Heart left ventricle (tissue), 16 donors: ENCODE data around the gene SMARCD3. TPM values are rescaled to one million over a fixed set of nuclear protein-coding genes. Genes with fewer than 3 reads are reported as not detected.

ENCODE experiments used
- ATAC-seq, 4 donors: fragments of 200-7000 bp; cut with Tn5 transposase; one replicate each; pipeline ENCODE4 v1.9.1; 2020 to 2022; ENCODE audit warnings: moderate library complexity in 4 of 4, mild to moderate bottlenecking in 3 of 4, moderate number of reproducible peaks in 1 of 4
- DNase-seq, 5 donors: peaks; one replicate each; pipeline ENCODE4 v3.0.0-alpha.2; 2020
- H3K27ac ChIP-seq, 12 donors: fragments of 200-600 bp; sonication (generic) in 4 of 12; one replicate each; pipeline versions ENCODE4 v1.5.0 to v1.8.0; 2016 to 2022; ENCODE audit warnings: mild to moderate bottlenecking in 2 of 12
- H3K27me3 ChIP-seq, 9 donors: fragments of 200-600 bp; sonication (generic) in 2 of 9; one replicate each; pipeline versions ENCODE4 v1.5.1 to v1.8.0; 2016 to 2022; ENCODE audit warnings: mild to moderate bottlenecking in 3 of 9
- H3K36me3 ChIP-seq, 9 donors: fragments of 200-600 bp; sonication (generic) in 2 of 9; one replicate each; pipeline versions ENCODE4 v1.5.0 to v1.8.0; 2018 to 2022; ENCODE audit warnings: mild to moderate bottlenecking in 2 of 9
- H3K4me1 ChIP-seq, 12 donors: fragments of 200-600 bp; sonication (generic) in 4 of 12; one replicate each; pipeline versions ENCODE4 v1.5.0 to v1.8.0; 2016 to 2022; ENCODE audit warnings: mild to moderate bottlenecking in 3 of 12
- H3K4me3 ChIP-seq, 12 donors: fragments of 200-600 bp; sonication (generic) in 4 of 12; one replicate each; pipeline versions ENCODE4 v1.5.0 to v1.8.0; 2017 to 2022; ENCODE audit warnings: mild to moderate bottlenecking in 9 of 12, moderate library complexity in 4 of 12
- H3K9me3 ChIP-seq, 12 donors: fragments of 200-600 bp; sonication (generic) in 4 of 12; one replicate each; pipeline versions ENCODE4 v1.5.0 to v1.8.0; 2016 to 2022; ENCODE audit warnings: mild to moderate bottlenecking in 1 of 12
- POLR2A ChIP-seq, 2 donors: fragments of 450-650 bp; IDR thresholded peaks; one replicate each; pipeline ENCODE4 v1.6.1; 2017; ENCODE audit warnings: antibody characterized with exemption in 2 of 2, mild to moderate bottlenecking in 2 of 2, moderate library complexity in 2 of 2
- WGBS, 4 donors: extraction: QIAGEN DNeasy Blood & Tissue Kit in 2 of 4; methylation state at CpG; one replicate each; pipeline versions ENCODE4 v1.1.5 to v1.1.7; 2013 to 2018; 5-methylcytosine and 5-hydroxymethylcytosine counted together
- intact Hi-C, 10 donors: fragments of 100-400 bp; cut with DNase I; formaldehyde crosslinking; loops; one replicate each; pipeline versions ENCODE4 v1.11.1 to v1.14.2; 2022
- polyA plus RNA-seq, 2 donors: library from polyadenylated mRNA; stranded (reverse); fragments of 200-250 nt; gene quantifications; one replicate each; pipeline ENCODE4 v1.2.3, GENCODE V29; 2013
- total RNA-seq, 9 donors: library from RNA; depleted of rRNA in 2 of 9; stranded (reverse); fragments of >200 nt in 2 of 9; fragmentation: NEBNext Ultra II Directional in 3 of 9; extraction: Animal tissue kit (Norgen Biotek cat#: 25700) in 3 of 9; gene quantifications; one replicate each; pipeline versions ENCODE4 v1.1.0 to v1.2.4, GENCODE V29; 2016 to 2023
- TF ChIP-seq, protein P1 (sequence below), 12 donors: fragments of 200-600 bp; sonication (generic) in 4 of 12; IDR thresholded peaks; one replicate each; pipeline versions ENCODE4 v1.5.0 to v1.8.0; 2018 to 2022; ENCODE audit warnings: antibody characterized with exemption in 12 of 12, mild to moderate bottlenecking in 5 of 12
- donor health status: ischemic (EF 13 %, LVEDD 7.1; RV severe dilation, severe dysfunction).
- donor health status: healthy with polysubstance abuse.
- donor health status: DM: no; HTN: yes; CAD: no.
- donor health status: DM: no; HTN: no; CAD: no.
- donor health status: ischemic (EF 25% LVEDD 6.9; RV normal size, moderate dysfunction).
- donor health status: ischemic (EF 25% LVEDD 5.7; RV mildly dilated, moderate dysfunction).
- donor health status: healthy.
- donor health status: DM: yes; HTN: yes; CAD: no.
- donor health status: ischemic (EF 35%, LVEDD 5.7; RV mildly dilated, moderate dysfunction).
- donor health status: nonischemic (EF 11% LVEDD 7.7; RV severe dilation, severe dysfunction).
- donor health status: DM: yes; HTN: yes; CAD: no.
- donor health status: PGD.
- donor health status: ischemic (EF 29% LVEDD 5.4; RV normal size, mild dysfunction).
- donor health status: nonischemic (EF 23%, LVEDD 6.1; RV moderate dilation, normal function).

SMARCD3 gene
- total and polyA plus RNA-seq, 11 donors = 59.7 to 108 (median 92.2) TPM

DNA sequence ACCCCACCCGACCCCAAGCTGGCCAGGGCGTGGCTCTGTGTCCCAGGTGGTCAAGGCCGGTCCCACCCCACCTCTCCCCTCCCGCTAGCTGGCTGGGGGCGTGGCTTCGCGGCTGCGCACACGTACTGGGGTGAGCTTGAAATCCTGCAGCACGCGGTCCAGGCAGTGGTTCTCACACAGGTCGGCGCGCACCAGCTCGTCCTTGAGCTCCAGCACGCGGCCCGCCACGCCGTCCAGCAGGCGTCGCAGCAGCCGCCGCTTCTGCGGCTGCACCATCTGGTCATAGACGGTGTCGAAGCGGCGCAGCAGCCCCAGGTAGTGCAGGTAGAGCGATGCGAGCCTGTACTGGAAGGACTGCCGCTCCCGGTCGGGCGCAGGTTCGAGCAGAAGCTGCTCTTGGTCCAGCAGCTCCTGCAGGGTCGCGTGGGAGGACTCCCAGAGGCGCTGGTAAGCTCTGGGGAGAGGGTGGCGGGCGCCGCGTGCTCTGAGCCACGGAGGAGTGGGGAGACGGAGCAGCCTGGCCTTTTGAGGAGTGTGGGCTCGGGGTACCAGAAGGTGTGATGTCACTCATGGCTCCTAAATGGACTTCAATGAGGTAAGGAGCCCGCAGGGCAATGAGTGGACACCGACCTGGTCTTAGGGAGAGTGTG lies 44.0 kb downstream of the SMARCD3 start:
- DNase-seq (no peak), ATAC-seq (no peak)
- H3K27me3 ChIP-seq = peaks cover 0 to 25% (median 5%) of the 10 kb centered on the region in 9 donors
- intact Hi-C loops = no loop called here
- no peak for TF ChIP-seq POLR2A (IDR thresholded peaks at IDR 0.05)
- TF ChIP-seq, protein P1, sequence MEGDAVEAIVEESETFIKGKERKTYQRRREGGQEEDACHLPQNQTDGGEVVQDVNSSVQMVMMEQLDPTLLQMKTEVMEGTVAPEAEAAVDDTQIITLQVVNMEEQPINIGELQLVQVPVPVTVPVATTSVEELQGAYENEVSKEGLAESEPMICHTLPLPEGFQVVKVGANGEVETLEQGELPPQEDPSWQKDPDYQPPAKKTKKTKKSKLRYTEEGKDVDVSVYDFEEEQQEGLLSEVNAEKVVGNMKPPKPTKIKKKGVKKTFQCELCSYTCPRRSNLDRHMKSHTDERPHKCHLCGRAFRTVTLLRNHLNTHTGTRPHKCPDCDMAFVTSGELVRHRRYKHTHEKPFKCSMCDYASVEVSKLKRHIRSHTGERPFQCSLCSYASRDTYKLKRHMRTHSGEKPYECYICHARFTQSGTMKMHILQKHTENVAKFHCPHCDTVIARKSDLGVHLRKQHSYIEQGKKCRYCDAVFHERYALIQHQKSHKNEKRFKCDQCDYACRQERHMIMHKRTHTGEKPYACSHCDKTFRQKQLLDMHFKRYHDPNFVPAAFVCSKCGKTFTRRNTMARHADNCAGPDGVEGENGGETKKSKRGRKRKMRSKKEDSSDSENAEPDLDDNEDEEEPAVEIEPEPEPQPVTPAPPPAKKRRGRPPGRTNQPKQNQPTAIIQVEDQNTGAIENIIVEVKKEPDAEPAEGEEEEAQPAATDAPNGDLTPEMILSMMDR (IDR thresholded peaks at IDR 0.05) = peak in 1 of 12 donors; percentile 11
- no peak overlapping the region for H3K27ac ChIP-seq
- H3K4me3 ChIP-seq = no peak overlapping the region
- H3K9me3 ChIP-seq = no peaks in the 10 kb centered on the region
- 68 to 80% (median 76%) methylated on average over 39 to 48 of the region's 48 CpGs for WGBS, 4 donors
- H3K4me1 ChIP-seq = no peaks in the 10 kb centered on the region
- no peaks in the 10 kb centered on the region for H3K36me3 ChIP-seq

DNA sequence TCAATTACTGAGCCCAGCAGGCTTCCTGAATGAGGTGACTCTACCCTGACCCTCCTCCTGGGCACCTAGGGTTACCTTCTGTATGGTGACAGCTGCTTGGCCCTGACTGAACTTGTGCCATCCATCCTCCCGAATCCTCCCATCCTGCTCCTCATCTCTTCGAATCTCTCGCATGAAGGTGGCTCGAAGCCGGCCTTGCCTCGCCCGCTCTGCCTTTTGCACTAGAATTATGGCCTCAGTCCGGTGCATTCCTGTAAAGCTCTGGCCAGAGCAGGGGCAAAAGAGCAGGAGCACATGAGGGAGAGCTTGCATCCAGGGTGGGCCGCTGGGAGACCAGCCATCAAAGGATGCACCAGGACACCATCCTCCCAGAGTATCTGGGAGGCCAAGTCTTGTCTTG lies 45.7 kb downstream of the SMARCD3 start:
- H3K36me3 ChIP-seq = no peaks in the 10 kb centered on the region
- no peaks in the 10 kb centered on the region for H3K9me3 ChIP-seq
- TF ChIP-seq, protein P1 (IDR thresholded peaks at IDR 0.05) = no peak
- TF ChIP-seq POLR2A (IDR thresholded peaks at IDR 0.05) = no peak
- 94 to 96% (median 95%) methylated on average over 9 of the region's 9 CpGs for WGBS, 4 donors
- ATAC-seq (no peak), DNase-seq (no peak)
- H3K27ac ChIP-seq = no peak overlapping the region
- intact Hi-C loops = no loop called here
- peaks cover 0 to 25% (median 5%) of the 10 kb centered on the region in 9 donors for H3K27me3 ChIP-seq
- no peaks in the 10 kb centered on the region for H3K4me1 ChIP-seq
- no peak overlapping the region for H3K4me3 ChIP-seq

DNA sequence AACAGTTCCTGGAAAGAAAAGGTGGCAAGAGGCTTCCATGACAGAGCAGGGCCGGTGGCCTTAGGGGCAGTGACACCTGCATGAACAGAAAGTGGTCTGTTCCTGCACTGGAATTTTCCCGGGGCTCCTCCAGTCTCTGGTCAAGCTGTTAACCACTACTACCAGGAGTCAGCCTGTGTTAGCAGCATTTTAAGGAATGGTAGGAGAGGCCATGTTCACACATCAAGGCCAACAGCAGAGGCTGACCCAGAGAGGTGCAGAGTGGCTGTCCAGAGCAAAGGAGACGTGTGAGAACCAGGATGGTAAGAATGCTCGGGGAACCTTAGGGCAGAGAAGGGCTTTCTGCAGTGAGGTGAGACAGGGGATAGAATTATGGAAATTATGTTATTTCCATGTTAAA lies 46.7 kb downstream of the SMARCD3 start:
- intact Hi-C loops = no loop called here
- ATAC-seq = no peak
- Histone ChIP-seq H3K9me3 (no peaks in the 10 kb centered on the region), H3K27ac (no peak overlapping the region), H3K36me3 (no peaks in the 10 kb centered on the region), H3K4me3 (no peak overlapping the region), H3K27me3 (peaks cover 0 to 25% (median 5%) of the 10 kb centered on the region in 9 donors), H3K4me1 (no peaks in the 10 kb centered on the region)
- 78 to 87% (median 86%) methylated on average over 4 of the region's 4 CpGs for WGBS, 4 donors
- no peak for DNase-seq
- TF ChIP-seq, protein P1 (IDR thresholded peaks at IDR 0.05) = no peak
- no peak for TF ChIP-seq POLR2A (IDR thresholded peaks at IDR 0.05)

DNA sequence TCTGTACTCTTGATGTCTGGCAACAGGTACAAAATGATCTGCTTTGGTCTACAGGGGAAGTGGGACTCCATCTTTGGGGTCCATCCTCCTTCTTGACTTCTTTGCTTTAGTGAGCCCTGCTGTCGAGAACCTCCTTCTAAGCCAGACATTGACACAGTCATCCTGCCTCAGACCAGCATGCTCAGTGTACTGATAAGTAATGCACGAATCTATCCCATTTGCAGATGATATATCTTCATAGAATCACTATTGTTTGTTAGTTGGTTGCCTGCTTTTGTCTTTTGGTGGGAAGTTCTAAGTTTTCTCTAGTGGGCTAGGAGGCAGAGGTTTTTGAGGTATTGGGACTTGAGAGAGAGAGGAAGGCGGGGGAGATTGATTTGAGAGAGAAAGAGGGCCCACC lies 47.1 kb downstream of the SMARCD3 start:
- ATAC-seq = no peak
- 80 to 84% (median 82%) methylated on average over 3 of the region's 3 CpGs for WGBS, 4 donors

More for the DNA sequence above, 47.1 kb downstream of the SMARCD3 start:
- Histone ChIP-seq H3K27me3 (peaks cover 0 to 25% (median 5%) of the 10 kb centered on the region in 9 donors), H3K9me3 (no peaks in the 10 kb centered on the region), H3K4me3 (no peak overlapping the region), H3K4me1 (no peaks in the 10 kb centered on the region), H3K36me3 (no peaks in the 10 kb centered on the region), H3K27ac (no peak overlapping the region)
- no peak for DNase-seq
- intact Hi-C loops = no loop called here
- TF ChIP-seq, protein P1 (IDR thresholded peaks at IDR 0.05) = no peak
